GM04504 (cell line): ENCODE results near the gene MED12L.

Experiments used
- DNase-seq: peaks from one replicate; pipeline ENCODE4 v3.0.0-alpha.2; 2012; ENCODE audit warnings: low read depth

The MED12L gene

DNA sequence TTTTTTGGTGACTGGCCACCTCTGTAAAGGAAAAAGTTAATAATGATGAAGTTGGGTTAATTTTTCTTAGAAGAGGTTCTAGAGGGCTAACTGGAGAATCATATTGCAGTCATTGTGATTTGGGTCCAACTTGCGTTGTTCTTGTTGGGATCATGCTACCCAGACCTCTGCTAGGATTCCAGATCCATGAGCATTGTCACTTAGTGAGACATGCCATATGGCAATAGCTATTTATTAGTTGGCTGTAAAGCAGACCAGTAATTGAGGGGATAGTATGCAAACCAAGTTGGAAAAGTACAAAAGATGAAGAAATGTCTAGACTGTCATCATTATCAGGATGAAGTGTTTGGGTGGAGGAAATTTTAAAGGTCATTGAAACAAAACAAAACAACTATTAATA, 329.8 kb downstream of the MED12L start:
- no peak for DNase-seq

DNA sequence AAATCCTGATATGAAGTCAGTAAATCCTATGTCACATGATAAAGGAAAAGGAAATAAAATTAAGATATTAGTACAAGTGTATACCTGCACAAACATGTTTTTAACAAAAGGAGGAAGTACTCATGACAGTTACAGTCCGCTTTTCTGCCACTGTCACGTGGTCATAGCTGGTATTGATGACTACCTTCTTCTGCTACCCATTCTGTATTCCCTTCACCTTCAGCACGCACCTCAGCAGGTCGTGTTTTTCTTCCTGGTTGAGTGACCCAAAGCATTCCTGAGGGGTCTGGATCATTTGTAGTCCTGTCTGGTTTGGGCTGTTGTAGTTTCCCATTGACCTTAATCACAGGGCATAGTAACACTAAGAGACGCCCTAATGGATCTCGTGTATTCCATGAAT, 334.3 kb downstream of the MED12L start:
- DNase-seq = no peak

DNA sequence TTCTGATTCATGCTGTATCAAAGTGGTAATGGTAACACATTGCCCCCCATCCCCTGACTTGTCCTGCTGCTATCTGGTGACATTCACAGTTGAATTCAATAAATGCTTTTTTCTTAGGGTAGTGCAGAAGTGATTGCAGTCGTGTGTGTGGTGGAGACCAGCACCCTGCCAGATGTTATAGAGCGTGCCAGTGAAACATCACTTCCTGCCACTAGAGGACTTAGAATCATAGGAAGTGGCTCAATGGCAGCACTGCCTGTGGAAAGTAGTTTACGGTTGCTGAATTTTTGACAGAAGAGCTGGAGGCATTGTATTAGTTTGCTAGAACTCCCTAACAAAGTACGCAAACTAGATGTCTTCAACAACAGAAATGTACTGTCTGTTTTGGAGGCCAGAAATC, 336.5 kb downstream of the MED12L start:
- no peak for DNase-seq

DNA sequence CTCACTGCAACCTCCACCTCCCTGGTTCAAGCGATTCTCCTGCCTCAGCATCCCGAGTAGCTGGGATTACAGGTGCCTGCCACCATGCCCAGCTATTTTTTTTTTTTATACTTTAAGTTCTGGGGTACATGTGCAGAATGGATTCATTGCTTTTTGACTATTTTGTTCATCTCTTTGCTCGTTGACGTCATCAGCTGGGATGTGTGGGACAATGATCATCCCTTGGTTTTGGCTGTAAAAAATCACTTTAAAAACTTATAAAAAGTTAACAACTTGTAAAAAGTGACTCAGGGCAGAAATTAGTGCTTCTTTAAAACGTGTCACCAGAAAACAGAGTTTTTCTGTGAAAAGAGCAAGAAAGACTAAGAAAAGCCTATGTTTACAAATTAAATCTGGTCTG, 337.6 kb downstream of the MED12L start:
- DNase-seq = no peak

DNA sequence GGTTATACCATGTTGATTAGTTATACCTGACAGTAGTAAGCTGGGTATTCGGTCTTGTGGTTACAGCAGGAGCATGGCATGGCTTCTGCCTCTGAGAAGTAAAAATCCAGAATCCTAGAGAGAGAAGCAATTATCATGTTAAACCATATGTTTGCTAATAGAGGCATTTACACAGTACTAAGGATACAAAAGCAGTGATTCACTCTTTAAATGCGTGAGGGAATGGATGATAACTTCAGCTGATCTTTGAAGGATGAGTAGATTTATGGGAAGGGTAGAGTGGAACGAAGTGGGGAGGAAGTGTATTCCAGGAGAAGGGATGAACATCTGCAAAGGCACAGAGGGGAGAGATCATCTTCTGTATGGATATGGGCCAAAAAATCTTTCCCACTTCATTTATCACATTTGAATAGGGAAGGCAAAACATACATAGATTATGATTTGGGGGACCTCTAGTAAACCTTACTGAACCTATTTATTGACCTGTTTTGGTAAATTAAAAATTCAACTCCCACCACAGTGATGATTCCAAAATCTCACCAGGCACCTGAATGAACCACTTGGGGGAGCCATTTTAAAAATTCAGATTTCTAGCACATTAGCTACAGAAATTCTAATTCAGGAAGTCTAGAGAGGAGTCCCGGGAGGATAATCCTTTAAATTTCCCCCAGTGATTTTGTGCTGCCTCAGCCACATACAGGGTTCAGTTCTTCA, 340.3 kb downstream of the MED12L start:
- no peak for DNase-seq

DNA sequence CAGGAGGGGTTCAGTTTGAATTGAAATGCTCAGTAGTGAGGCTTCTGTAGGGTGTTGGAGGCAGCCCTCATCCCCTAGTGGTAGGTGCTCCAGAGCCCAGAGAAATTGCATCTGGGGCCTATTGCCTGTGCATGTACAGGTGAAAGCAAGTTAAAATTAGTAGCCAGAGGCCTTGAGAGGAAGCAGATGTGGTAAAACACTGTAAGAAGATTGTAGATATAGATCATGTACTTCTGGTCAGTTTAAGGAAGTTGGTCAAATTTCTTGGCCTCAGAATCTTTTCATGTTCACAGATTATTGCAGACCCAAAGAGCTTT, 340.8 kb downstream of the MED12L start:
- DNase-seq = no peak

DNA sequence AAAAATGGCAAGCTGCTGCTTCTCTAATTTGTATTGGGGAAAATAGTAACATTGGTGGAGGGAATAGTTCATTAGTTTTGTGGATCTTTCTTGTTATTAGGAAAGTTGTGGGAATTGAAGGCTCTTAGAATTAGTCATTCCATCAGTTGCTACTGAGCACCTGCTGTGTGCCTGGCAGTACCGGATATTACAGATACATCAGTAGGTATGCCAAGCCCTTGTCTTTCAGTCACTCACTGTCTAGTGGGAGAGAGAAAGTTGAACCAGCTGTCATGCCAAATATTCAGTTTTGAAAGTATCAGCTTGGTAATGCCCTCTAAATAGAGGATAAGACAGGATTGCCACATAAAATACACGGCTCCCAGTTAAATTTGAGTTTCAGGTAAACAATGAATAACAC, 342.9 kb downstream of the MED12L start:
- no peak for DNase-seq

DNA sequence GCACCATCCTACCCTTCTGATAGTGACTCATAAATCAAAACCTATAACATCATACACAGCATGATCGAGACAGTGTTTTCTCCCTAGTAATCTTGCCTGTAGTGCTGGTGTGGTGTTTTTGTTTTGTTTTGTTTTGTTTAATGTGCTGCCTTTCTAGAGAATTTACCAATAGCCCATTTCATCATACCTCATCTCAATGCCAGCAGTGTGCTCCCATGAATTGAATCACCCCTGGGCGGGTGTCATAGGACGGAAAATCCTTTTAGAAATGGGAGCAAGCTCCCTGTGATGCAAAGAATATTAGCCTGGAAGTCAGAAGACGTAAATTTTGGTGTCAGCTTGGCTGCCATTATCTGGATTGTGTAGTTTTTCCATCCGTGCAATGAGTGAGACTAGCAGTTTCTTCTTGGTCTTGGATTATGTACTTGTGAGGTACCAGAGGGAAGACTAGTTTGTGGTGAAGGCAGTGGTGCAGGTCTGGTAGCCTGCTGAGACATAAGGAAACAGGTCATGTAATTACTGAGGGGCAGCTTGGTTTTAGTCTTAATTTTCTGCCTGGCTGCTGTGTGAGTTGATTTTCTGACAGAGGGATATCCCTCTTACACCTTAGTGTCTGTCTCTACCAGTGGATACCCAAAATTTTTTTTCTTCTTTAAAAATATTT, 345.5 kb downstream of the MED12L start:
- no peak for DNase-seq

DNA sequence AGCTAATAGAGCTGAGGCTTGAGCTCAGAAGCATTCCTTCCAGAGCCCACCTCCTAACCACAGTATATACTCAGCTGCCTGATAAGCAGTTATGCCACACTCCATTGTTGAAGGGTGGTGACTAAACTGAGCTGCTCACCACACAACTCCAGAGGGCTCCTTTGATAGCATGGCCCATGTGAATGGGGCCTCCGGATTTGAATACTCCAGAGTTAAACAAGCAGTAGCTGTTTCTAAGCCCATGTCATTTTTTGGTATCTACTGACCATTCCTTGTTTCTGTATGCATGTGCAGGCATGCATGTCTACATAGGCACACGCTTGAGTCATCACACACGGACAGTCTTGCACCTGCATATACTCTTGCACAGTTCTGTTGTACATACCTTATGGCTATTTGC, 346.5 kb downstream of the MED12L start:
- no peak for DNase-seq

DNA sequence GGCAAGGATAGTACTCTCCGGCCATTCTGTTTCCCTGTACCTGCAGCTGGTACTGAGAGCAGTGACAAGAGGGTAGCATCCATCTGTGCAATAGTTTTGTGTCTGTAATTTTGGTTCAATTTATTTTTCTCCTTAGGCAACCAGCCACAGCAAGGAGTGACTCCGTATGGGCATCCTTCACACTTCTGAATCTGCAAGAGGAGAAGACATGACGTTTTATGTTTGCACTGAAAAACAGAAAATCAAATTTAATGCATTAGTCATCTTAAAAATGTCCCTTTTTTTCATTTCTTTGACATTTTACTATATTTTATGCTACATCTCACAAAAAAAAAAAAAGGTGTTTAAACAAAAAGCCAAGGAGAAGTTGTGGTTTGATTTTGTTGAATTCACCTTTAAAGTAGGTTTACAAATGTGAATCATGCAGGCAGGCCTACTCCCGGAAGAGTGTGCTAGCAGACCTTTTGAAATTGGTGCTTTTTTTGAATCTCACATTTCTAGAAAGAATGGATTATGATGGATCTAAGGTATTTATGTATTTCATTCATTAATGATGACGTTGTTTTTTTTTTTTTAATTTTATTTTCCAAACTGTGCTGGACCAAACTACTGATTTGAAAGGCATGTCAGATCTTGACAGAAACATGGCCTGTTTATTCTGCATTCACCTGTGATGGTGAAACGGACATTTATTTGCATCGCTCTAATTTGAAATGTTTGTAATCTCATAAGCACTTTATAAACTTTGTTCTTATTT, 347.3 kb downstream of the MED12L start:
- no peak for DNase-seq

DNA sequence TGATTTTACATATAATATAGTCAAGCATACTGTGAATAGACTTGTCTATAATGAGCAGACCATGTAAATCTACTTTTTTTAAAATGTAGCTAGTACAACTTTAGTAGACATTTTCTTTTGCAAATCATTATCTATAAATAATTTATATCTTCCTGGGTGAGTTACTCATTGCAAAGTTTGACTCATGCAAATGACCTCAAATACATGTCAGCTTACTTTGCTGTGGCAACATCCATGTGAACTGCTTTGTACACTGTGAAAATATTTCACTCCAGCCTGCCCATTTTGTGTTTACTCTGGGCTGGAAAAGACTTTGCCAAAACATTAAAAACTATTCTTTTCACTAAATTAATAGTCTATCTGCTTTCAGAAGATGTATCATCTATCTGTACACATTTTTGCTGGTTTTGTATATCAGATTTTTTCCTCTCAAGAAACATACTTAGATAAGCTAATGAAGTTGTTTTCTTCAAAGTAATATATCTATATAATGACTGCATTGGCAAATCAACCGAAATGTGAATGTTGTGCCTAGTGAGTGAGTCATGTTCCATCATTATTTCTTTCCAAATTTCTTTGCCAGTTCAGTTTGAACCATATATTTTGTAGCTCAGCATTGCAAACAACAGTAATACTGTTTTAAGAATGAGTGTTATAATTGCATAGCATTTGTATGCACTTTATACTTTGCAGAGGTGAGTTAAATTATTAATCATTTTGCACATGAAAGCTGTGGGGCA, 348.9 kb downstream of the MED12L start:
- peak; percentile 87 for DNase-seq

DNA sequence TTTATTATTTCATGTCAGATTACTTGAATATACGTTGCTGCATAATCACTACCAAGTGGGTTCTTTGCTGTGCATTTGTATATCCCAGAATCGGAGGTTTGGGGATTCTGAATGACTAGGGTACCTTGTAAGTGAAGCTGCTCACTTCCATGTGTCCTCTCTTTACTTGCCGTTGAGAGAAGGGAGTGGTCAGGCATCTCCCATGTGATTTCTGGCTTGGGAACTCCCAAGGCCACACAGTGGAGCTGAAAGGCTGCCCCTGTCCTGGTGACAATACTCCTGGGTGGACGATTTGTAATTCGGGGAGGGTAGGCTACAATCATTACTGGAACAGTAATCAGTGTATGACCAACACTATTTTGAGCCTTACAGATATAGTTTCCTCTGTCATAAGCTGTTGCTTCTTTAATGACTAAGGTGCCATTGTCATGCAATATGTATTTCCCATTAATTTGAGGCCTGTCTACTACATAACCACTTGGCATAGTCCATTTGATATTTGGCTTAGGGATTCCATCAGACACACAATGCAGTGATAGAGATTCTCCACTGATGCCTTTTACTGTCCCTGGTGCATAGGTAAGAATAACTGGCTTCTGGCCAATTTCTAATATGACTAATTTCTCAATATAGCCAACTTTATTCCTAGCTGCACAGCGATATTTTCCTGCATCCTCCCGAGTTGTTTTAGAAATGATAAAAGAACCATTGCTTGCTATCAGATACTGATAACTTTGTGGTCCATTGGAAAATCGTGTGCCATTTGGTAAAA, 351.4 kb downstream of the MED12L start:
- DNase-seq = no peak

DNA sequence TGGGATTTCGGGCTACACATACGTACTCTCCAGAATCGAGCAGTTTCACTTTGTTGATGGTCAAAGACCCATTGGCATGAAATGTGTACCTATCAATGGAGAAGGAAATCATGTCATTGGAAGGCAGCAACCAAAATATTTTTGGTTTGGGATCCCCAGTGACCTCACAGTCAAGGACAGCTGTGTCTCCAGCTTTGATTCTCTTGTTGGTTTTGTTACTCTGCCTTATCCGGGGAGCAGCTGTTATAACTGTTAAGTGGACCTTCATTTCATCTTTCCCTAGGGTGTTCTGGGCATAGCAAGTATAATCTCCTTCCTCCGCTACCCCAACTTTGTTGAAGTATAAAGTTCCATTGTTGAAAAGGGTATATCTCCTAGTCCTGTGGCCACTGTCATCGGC, 352.4 kb downstream of the MED12L start:
- DNase-seq = no peak

DNA sequence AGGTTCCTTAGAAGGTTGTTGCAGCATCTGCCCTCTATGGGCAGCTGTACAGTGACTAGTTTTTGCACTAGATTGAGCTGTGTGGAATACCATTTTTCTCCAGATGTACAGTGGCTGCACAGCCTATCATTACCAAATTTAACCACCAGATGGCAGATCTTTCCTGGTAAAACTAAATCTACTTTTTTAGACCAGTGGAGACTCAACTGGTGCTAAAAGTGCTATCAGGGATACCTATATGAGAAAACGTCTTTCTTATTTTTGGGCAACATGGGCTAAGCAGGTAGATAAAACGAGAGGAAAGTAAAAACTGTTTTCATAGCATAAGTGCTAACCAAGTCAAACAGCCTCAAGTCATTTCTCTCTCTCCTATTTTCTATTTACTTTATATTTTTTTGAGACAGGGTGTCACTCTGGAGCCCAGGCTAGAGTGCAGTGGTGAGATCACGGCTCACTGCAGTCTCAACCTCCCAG, 354.2 kb downstream of the MED12L start:
- DNase-seq = peak; percentile 69

DNA sequence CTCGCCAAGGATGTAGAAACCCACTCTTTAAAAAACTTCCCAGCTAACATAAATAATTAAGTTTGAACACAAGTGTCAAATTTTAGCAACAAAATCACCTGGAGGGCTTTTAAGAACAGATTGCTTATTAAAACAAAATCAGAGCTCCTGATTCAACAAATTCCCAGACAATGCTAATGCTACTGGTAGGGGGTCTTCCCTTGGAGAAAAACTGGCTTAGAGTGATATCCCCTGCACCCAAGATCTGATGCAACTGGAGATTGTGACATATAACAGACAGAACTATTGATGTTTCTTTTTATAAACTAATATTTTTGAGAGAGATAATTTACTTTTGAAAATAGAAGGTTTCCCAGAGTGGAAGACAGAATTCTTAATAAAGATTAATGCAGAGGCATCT, 355.5 kb downstream of the MED12L start:
- DNase-seq = no peak

DNA sequence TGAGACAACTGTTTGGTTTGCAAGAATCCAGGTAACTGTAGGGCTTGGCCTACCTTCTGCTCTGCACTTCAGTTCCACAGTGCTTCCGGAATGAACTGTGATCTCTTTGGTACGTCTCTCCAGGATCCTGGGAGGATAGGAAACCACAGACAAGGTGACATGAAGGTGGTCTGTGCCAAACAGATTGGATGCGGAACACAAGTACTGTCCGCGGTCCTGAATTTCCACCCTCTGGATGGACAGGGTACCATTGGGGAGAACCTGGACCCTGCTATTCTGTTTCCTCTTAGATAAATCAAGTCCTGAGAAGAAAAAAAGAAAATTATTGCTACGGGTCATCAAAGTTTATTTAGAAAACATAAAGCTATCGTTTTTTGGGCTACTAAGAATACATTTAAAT, 358.1 kb downstream of the MED12L start:
- no peak for DNase-seq

DNA sequence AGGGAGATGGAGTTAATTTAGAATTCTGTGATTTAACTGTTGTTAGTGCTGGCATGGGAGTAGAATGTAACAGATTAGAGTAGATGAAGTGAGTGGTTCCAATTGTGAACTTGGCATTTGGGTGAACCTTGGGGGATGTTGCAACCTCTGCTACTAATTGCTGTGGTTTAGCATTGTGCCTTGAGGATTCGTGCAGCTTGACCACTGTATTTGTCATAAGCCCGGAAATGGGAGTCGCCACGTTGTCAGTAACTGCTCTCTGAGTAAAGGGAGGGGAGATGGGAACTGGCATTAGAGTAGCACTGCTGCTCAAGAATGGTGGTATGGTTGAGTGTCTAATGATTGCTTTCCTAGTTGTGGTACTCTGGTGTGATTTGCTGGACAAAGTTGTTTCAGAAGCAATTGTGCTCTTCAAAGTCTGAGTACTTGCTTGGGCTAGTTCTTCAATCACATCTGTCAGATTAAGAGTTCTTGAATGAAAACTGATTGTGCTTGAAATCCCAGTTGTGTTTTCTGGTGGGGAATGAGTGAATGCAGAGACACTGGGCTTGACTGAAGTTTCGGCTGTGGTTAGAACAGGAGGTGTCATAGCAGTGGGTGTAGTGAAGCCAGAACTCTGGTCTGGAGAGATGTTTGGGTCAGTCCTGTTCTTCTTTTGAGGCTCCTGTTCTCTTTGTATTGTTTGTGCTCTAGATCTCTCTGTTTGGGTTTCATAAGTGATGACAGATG, 360.0 kb downstream of the MED12L start:
- DNase-seq = peak; percentile 93

DNA sequence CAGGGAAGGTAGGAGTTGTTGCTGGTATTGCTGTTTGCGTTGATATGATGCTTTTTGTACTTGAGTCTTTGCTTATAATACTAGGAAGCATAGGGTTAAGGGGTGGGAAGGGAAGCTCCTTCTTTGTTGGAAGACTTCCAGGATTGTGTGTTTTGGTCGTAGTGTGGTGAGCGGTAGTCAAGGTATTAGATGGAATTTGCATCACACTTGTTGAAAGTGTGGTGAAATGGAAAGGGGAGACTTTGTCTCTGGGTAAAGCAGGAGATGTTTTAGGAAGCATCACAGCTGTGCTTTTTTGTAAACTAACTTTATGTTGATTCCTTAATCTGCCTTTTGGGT, 360.5 kb downstream of the MED12L start:
- no peak for DNase-seq

DNA sequence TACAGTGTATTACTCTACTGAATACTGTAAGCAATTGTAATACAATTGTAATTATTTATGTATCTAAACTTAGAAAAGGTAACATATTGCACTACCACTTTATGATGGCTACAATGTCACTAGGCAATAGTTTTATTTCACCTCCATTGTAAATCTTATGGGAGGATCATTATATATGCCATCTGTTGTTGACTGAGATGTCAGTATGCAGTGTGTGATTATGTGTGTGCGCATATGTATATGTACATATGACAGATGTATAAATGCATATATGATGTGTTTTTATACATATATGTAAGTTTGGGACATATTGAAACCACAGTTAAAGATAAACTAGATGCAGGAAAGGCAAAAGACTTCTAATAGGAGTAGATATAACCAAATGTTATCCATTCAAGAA, 366.9 kb downstream of the MED12L start:
- no peak for DNase-seq

DNA sequence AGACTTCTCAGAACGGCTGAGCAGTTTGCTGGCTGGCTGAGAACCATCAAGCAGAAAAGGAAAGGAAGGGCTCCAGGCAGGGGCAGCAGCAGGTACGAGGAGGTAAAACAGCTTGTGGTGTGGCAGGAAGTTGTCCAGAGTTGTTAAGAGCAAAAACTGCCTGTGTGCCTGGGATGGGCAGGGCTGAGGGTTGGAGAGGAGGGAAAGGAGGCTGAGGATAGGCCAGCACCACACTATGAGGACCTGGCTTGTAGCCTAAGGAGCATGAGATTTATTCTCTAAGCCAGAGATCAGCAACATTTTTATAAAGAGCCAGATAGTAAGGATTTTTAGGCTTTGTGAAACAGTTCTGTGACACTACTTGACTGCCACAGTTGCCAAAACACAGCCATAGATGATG, 367.4 kb downstream of the MED12L start:
- DNase-seq = no peak

DNA sequence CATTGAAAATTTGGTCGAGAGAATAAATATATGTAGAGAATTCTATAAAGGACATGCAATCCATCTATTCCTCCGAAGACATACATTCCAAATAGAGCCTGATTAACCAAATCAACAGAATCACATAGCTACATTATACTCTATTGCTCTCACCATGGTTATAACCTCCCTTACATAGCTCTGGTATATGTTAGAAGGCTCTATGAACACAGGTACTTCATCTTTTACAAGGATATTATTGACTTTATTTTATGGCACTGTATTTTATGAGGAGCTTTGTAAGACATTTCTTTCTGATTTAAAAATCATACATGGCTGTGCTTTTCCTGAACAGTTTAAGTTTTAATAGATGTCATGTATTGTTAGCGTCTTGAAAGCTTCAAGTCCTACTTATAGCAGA, 370.6 kb downstream of the MED12L start:
- DNase-seq = no peak
